Stimulated activated CD8-positive, alpha-beta memory T cell treated with anti-CD3 and anti-CD28 coated beads, Interleukin-7, amount 100 ng/mL, for 48 hours (primary cell): Measurements from ENCODE around the gene REEP6.
A peak's percentile ranks its signal among the peaks of the same experiment; 100 is the strongest.

Source experiments
- DNase-seq, 2 donors: peaks; one replicate each; pipeline ENCODE4 v3.0.0-alpha.2; 2020; ENCODE audit warnings: low read depth in 1 of 2; ENCODE audit errors: extremely low read depth in 1 of 2

The REEP6 gene

GRCh38 chr19:1491114-1491848, at the start of gene REEP6:
Gene REEP6, plus strand, starts transcription at chr19:1491181. Its CDS starts 89 bp downstream, at chr19:1491270.
- DNase-seq: no peak

GRCh38 chr19:1441677-1442438, 49.1 kb upstream of the REEP6 start:
- no peak for DNase-seq

- peak; percentile 55 to 63 for DNase-seq
Measured at GRCh38 chr19:1445185-1445931, 45.6 kb upstream of the REEP6 start.

GRCh38 chr19:1445932-1446712, 44.9 kb upstream of the REEP6 start:
- no peak for DNase-seq

GRCh38 chr19:1446713-1447481, 44.1 kb upstream of the REEP6 start:
- no peak for DNase-seq

GRCh38 chr19:1447504-1447903, 43.5 kb upstream of the REEP6 start:
- no peak for DNase-seq

DNA sequence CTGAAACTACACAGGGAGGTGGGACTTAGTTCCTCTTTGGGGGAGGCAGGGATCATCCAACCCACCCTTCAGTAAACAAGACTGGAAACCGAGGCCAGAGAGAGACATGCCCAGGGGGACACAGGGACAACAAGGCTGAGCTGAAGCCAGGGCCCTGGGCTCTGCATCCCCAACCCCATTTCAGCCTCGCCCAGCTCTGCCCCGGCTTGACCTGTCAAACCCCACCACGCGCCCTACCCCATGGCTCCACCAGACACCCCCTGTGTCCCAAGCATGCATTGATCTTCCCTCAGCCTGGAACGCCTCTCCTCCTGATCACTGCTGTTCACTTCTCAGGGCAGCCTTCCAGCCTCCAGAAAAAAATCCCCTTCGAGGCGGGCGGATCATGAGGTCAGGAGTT, 43.0 kb upstream of the REEP6 start:
- no peak for DNase-seq

DNA sequence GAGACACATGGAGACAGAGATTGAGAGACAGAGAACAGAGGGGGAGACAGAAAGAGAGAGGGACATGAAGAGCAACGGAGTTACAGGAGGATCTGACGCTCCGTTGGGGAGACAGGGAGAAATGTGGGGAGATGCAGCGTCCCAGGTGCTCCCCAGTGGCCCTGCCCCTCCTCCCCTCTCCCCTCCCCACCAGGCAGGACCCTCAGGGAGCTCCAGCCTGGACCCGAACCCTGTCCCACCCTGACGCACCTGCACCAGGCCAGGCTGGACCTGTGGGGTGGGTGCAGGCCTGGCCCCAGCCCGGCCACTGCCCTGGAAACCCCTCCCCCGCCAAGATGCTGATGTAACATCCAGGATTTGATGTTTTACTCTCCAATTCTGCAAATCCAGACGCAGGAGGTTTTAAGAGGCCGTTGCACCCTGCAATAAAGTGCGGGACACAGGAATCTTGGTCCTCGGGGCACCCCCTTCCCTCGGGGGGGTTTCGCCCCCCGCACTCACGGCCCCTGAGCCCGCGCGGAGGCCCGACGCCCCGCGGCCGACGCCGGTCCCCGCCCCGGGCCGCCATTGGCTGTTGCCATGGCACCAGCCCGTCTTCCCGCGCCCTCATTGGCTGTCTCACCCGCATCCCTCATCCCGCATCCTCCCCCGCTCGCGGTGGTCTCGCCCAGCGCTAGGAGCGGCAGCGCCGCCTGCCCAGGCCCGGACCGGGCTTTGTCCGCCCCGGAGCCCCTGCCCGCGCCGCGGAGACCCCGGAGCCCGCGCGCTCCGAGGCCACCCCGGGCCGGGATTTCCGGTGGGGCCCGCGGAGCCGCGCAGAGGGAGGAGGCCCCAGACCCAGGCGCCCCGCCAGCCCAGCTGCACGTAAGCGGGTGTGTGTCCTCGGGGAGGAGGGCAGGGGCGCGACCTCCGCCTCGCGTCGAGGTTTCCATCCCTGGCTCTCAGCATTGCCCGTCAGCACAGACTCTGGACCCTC, 41.2 kb upstream of the REEP6 start, which contains the start of gene APC2:
Gene APC2, plus strand, starts transcription at position 655 of the 976 bp plus-strand sequence. CDS start 2,881 bp downstream, outside the sequence.
- DNase-seq: no peak

GRCh38 chr19:1450735-1451731, 39.9 kb upstream of the REEP6 start:
- no peak for DNase-seq

GRCh38 chr19:1451916-1452801, 38.8 kb upstream of the REEP6 start:
- no peak for DNase-seq

DNA sequence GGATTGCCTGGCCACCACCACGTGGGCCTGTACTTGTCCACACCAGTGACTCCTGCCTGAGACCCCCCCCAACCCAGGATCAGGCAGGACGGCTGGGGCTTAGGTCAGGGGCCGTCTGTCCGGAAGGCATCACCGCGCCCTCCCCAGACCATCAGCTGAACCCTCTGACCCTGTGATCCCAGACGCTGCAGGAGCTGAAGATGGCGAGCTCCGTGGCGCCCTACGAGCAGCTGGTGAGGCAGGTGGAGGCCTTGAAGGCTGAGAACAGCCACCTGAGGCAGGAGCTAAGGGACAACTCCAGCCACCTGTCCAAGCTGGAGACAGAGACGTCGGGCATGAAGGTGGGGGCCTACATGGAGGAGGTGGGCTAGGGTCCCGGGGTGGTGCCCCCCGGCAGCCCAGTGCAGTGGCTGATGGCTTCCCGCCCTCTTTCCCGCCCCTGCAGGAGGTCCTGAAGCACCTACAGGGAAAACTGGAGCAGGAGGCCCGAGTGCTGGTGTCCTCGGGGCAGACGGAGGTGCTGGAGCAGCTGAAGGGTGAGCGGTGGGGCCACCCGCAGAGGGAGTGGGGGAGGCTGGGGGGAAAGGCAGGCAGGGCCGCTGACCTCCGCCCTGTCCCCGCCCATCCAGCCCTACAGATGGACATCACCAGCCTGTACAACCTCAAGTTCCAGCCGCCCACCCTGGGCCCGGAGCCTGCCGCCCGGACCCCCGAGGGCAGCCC, 38.0 kb upstream of the REEP6 start:
- DNase-seq: no peak

- no peak for DNase-seq
Measured at GRCh38 chr19:1453525-1454364, 37.2 kb upstream of the REEP6 start.

GRCh38 chr19:1455002-1455335, 36.0 kb upstream of the REEP6 start:
- no peak for DNase-seq

DNA sequence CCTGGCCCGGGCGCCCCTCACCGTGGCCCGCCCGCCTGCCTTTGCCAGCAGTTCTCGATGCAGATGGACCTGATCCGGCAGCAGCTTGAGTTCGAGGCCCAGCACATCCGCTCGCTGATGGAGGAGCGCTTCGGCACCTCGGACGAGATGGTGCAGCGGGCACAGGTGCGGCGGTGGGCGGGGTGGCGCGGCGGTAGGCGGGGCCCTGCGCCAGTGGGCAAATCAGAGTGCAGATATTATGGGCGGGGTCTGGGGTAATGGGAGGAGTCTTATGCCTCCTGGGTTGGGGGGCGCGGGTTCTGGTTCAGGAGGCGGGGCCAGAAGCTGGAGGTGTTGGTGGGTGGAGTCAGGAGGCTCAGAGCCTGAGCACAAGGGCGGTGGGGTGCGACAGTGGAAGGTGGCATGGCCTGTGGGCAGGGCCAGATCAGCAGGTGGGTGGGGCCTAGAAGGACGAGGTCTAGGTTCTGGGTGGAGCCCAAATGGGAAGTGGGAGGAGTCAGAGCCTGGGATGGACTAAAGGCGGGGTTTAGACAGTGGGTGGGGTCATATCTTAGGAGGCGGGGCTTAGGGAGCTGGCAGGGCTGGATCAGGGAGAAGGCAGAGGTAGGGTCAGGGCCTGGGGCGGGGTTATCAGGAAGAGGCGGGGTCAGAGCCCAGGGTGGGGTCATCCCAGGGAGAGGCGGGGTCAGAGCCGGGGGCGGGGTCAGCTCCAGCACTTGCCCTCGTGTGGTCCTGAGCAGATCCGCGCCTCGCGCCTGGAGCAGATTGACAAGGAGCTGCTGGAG, 35.5 kb upstream of the REEP6 start:
- DNase-seq: peak in 1 of 2 donors; percentile 62
